ENCODE results near the gene COA1. TPM values are rescaled to one million over a fixed set of nuclear protein-coding genes. Genes with fewer than 3 reads are reported as not detected.
"Not testable (repeated sequence)": the region's sequence is repeated elsewhere in the genome, so short reads cannot be mapped to it uniquely, and the experiment has no call there.

Gene COA1
- total RNA-seq, 2 donors from 2014 or later = 53.6 to 56.0 TPM

GRCh38 chr7:43725251-43725650, 4.1 kb downstream of the COA1 start:
- H3K36me3 ChIP-seq = no peaks in the 10 kb centered on the region
- H3K4me3 ChIP-seq = no peak overlapping the region
- no peak overlapping the region for H3K27ac ChIP-seq
- DNase-seq (ENCODE audit: low spot score) = no peak
- no peak for TF ChIP-seq CTCF (IDR thresholded peaks at IDR 0.05)
- peaks cover 0 to 8% of the 10 kb centered on the region in 2 donors for H3K4me1 ChIP-seq
- no peaks in the 10 kb centered on the region for H3K9me3 ChIP-seq
- H3K27me3 ChIP-seq = no peaks in the 10 kb centered on the region

- Histone ChIP-seq H3K36me3 (no peaks in the 10 kb centered on the region), H3K4me1 (no peaks in the 10 kb centered on the region), H3K27ac (no peak overlapping the region), H3K4me3 (no peak overlapping the region), H3K9me3 (no peaks in the 10 kb centered on the region), H3K27me3 (no peaks in the 10 kb centered on the region)
- no peak for DNase-seq (ENCODE audit: low spot score)
- TF ChIP-seq CTCF (IDR thresholded peaks at IDR 0.05) = no peak
These were observed 6.3 kb downstream of the COA1 start for GRCh38 chr7:43723007-43723341.

- Histone ChIP-seq H3K36me3 (no peaks in the 10 kb centered on the region), H3K27ac (no peak overlapping the region), H3K9me3 (no peaks in the 10 kb centered on the region), H3K27me3 (no peaks in the 10 kb centered on the region), H3K4me1 (no peaks in the 10 kb centered on the region), H3K4me3 (no peak overlapping the region)
- TF ChIP-seq CTCF (IDR thresholded peaks at IDR 0.05) = peak; percentile 59 to 78
- no peak for DNase-seq (ENCODE audit: low spot score)
These were observed 8.0 kb downstream of the COA1 start for GRCh38 chr7:43721193-43721806.

GRCh38 chr7:43716598-43716997, 12.7 kb downstream of the COA1 start:
- H3K36me3 ChIP-seq = no peaks in the 10 kb centered on the region
- no peak overlapping the region for H3K27ac ChIP-seq
- H3K4me3 ChIP-seq = no peak overlapping the region
- H3K4me1 ChIP-seq = no peaks in the 10 kb centered on the region
- H3K27me3 ChIP-seq = no peaks in the 10 kb centered on the region
- H3K9me3 ChIP-seq = no peaks in the 10 kb centered on the region
- TF ChIP-seq CTCF (IDR thresholded peaks at IDR 0.05) = no peak
- no peak for DNase-seq (ENCODE audit: low spot score)

GRCh38 chr7:43715966-43716365, 13.4 kb downstream of the COA1 start:
- not testable (repeated sequence) for H3K27me3 ChIP-seq; H3K36me3 ChIP-seq; H3K9me3 ChIP-seq; H3K4me3 ChIP-seq; H3K4me1 ChIP-seq; H3K27ac ChIP-seq; DNase-seq (ENCODE audit: low spot score)

GRCh38 chr7:43711503-43711902, 17.8 kb downstream of the COA1 start:
- Histone ChIP-seq H3K27ac (no peak overlapping the region), H3K4me1 (no peaks in the 10 kb centered on the region), H3K36me3 (no peaks in the 10 kb centered on the region), H3K9me3 (no peaks in the 10 kb centered on the region), H3K4me3 (no peak overlapping the region), H3K27me3 (no peaks in the 10 kb centered on the region)
- no peak for TF ChIP-seq CTCF (IDR thresholded peaks at IDR 0.05)
- DNase-seq (ENCODE audit: low spot score) = no peak

GRCh38 chr7:43708055-43708454, 21.3 kb downstream of the COA1 start:
- H3K4me1 ChIP-seq; H3K36me3 ChIP-seq; H3K27ac ChIP-seq; H3K9me3 ChIP-seq; DNase-seq (ENCODE audit: low spot score); H3K4me3 ChIP-seq; H3K27me3 ChIP-seq: not testable (repeated sequence)
